HG03571 (cell line): ENCODE measurements around the gene SDK2.

ENCODE experiments used
- ATAC-seq: cut with Tn5 transposase; IDR thresholded peaks from one replicate; pipeline ENCODE4 v1.9.1; 2021; ENCODE audit not compliant: unreplicated experiment

SDK2 gene

DNA sequence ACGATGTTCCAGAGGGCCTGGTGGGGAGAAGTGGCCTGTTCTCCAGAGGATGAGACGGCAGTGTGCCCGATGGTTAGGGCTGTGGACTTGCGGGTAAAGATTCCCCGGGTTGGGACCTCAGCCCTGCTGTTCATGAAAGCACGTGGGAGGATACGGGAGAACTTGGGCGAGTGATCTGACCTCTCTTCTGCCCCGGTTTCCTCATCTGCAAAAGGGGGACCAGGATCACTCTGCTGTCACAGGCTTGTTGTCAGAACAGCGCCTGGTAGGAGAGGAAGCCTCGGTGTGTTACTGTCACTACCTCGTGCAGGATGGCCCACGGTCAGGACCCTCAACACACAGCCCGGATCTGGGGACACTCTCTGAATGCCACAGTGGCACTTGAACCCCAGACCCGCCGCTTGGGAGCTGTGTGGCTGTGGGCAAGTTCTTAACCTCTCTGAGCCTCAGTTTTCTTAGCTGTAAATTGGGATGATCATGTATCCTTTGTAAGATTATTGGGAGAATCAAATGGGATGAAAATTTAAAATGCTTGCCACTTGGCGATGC, 246.9 kb downstream of the SDK2 start:
- ATAC-seq = no peak

- ATAC-seq = no peak
Observed at GRCh38 chr17:73396431-73397277, 247.6 kb downstream of the SDK2 start.

GRCh38 chr17:73394512-73395450, 249.5 kb downstream of the SDK2 start:
- ATAC-seq = no peak

- no peak for ATAC-seq
Observed at GRCh38 chr17:73393962-73394361, 250.3 kb downstream of the SDK2 start.

DNA sequence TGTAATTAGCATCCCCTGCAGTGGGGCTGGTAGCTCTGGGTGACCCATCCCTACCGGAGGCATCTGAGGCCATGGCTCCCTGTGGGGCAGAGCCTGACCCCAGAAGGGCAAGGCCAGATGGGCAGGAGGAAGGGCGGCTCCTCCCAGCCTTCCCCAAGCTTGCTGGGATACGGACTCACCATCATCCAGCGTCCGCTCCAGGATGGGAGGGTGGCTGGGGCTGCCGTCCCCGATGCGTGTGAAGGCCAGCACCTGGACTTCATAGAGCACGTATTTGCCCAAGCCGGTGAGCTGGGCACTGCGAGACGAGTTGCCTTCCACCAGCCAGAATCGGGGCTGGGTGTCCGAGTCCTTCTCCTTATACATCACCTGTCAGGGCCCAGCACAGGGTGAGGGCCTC, 250.9 kb downstream of the SDK2 start:
- no peak for ATAC-seq

DNA sequence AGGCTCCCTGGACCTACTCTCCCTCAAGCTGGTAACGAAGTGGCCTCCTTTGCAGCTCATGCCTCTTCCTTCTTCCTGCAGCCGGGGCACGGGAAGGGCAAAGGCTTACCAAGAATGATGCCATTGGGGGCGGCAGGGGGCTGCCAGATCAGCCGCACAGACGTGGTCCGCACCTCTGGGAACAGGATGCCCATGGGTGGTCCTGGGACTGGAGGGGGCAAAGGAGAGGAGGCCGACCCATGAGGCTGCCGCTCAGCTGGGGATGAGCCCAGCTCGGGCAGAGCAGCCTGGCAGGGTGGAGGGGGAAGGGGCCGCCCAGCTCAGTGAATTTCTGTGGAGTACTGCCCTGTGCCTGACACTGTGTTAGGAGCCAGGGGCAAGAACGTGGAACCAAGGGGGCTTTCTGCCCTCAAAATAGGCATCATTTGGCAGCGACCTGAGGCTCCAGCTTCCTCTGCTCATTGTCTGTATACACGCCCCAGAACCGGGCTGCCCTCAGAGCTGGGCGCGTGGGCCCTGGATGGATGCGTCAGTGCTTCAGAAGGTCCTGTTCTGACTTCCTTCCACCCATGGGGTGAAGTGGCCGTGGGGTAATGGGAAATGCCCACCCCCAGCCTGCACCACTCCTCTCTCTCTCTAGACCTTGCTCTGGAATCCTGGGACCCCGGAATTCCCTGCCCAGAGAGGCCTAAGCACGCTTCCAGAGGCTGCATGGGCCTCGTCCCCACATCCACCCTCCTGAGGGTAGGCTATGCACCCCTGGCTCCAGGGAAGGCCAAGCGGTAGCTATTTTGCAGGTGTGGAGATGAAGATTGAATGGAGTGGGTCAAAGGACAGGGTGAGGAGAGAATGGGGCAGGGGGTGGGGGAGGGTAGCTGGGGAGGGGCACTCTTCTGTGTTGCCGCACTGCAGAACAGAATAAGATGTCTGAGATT, 252.6 kb downstream of the SDK2 start:
- no peak for ATAC-seq

DNA sequence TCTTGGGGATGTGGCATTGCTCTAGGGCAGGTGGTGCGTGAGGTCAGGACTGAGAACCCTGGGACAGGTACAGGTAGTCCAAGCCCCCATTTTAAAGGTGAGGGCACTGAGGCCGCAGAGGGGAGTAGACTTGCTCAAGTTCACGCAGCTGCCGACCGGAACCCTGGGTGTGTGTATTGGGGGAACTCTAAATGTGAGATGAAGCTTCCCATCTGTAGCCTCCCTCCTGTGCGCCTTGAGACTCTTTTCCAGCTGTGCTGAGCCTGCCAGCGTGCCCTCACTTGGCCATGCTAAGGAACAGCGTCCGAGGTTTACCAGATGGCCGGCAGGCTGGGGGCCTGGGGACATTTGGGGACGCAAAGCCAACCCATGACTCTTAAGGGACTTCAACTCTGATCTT, 253.4 kb downstream of the SDK2 start:
- no peak for ATAC-seq

DNA sequence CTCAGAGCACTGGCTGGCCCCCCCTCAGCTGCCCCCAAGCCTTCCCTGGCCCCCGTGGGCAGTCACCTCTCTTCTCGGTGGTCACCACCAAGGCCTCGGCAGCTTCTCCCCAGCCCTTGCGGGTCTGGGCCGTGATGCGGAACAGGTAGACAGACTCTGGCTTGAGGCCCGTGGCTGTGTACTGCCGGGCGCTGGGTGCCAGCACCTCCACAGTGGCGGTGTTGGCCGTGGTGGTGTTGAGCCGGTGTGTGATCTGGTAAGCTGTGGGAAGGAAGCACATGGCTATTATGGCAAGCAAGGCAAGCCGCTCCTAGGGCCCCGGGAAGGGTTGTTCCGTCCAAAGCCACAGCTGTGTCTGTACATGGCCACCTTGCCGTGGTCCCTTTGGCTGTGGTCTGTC, 254.0 kb downstream of the SDK2 start:
- no peak for ATAC-seq

- ATAC-seq = no peak
Observed at GRCh38 chr17:73389411-73389810, 254.8 kb downstream of the SDK2 start.

DNA sequence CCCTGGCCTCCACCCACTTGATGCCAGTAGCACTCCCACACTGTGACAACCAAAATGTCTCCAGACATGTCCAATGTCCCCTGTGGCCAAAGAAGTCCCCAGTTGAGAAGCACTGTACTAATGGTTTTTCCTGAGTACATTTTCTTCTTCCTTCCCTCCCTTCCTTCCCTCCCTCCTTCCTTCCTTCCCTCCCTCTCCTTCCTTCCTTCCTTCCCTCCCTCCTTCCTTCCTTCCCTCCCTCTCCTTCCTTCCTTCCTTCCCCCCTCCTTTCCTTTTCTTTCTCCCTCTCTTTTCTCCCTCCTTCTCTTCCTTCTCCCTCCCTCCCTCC, 255.7 kb downstream of the SDK2 start:
- ATAC-seq = no peak

GRCh38 chr17:73387746-73388577, 256.3 kb downstream of the SDK2 start:
- no peak for ATAC-seq

- ATAC-seq = no peak
Observed at GRCh38 chr17:73386561-73386960, 257.7 kb downstream of the SDK2 start.

DNA sequence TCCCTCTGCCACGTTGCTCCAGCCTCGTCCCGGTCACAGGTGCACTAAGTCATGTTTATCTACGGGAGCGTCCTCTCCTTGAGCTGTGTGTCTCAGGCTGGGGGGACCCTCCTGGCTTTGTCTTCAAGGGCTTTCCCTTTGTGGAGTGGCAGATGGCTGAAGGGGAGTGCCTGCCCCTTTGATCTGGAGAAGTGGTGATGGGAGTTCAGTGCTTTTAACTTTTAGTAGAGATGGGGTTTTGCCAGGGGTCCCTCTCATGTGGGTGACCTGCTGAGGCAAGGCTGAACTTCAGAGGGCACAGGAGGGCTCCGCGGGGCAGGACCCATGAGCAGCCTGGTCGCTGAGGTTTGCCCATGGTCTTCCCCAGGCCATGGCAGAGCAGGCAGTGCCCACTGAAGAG, 259.3 kb downstream of the SDK2 start:
- ATAC-seq = no peak

DNA sequence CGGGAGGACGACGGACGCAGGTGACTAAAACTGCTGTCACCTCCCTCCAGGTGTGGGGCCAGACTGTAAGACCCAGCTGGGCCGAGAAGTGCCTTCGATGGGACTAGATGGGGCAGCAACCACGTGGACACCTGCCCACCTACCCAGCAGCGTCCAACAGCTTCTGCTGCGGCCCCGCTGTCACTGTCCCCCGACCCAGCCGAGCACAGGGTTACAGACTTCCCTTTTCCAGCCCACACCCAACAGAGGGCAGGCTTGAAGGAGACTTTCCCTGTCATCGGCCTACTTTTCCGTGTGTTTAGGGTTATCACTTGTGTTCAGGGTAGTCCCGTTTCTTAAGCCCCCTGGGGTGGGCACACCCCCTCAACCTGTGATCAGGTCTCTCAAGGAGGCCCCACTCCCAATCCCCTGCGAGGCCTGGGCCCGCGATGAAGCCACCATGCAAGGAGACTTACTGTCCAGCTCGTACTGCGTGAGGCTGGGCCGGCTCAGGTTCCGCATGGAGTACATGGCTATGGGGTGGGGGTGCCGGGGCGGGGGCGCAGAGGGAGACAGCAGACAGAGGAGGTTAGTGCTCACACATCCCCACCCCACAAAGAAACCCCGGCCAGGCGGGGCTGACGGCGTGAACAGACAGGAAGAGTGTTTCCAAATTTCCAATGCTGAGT, 263.7 kb downstream of the SDK2 start:
- ATAC-seq = no peak

DNA sequence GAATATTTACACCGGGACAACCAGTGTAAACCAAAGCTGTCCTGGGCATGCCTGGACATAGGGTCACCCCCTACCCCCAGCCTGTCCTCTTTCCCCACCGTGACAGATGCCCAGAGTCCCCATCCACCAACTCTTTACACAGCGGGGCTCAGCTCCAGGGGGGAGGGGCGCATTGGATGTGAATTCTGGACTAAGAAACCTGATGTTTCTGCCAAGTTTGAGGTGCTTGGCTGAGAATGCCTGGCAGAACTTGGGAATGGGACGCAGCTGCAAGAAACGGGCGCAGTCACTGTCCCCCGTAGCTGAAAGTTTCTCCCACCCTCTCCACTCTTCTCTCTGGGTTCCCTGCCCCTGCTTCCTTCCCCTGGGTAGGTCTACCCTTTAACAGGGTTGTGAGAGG, 264.4 kb downstream of the SDK2 start:
- no peak for ATAC-seq

- no peak for ATAC-seq
Observed at GRCh38 chr17:73378974-73379470, 265.2 kb downstream of the SDK2 start.

GRCh38 chr17:73376636-73377035, 267.6 kb downstream of the SDK2 start:
- no peak for ATAC-seq

GRCh38 chr17:73376152-73376551, 268.1 kb downstream of the SDK2 start:
- no peak for ATAC-seq

- ATAC-seq = no peak
Observed at GRCh38 chr17:73371836-73372235, 272.4 kb downstream of the SDK2 start.
